IPS-NIHi7 (cell line): ENCODE data around the gene NPIPA8.
"Not testable (repeated sequence)": the region's sequence is repeated elsewhere in the genome, so short reads cannot be mapped to it uniquely, and the experiment has no call there.

Experiments used
- DNase-seq: peaks from one replicate; pipeline ENCODE4 v3.0.0; 2012; ENCODE audit warnings: mixed read lengths; ENCODE audit errors: extremely low spot score

Gene NPIPA8

GRCh38 chr16:18280319-18280718 is 56.2 kb downstream of the NPIPA8 start:
- DNase-seq = not testable (repeated sequence)

GRCh38 chr16:18276756-18277155 is 59.8 kb downstream of the NPIPA8 start:
- DNase-seq = not testable (repeated sequence)

- DNase-seq = not testable (repeated sequence)
Measured at GRCh38 chr16:18270171-18270570, 66.4 kb downstream of the NPIPA8 start.
